AG09309 (cell line): ENCODE results near the gene NPRL2.
"Not testable (repeated sequence)": the region's sequence is repeated elsewhere in the genome, so short reads cannot be mapped to it uniquely, and the experiment has no call there.

Source experiments
- DNase-seq: peaks from one replicate; pipeline ENCODE4 v3.0.0-alpha.2; 2010; ENCODE audit warnings: low read depth
- H3K4me3 ChIP-seq: 2 replicates; pipeline ENCODE4 v1.5.1; 2011; ENCODE audit warnings: mild to moderate bottlenecking, low read depth, low read length, moderate library complexity; ENCODE audit not compliant: control insufficient read depth
- TF ChIP-seq, protein P1 (sequence below): IDR thresholded peaks from 2 replicates; pipeline ENCODE4 v1.5.1; 2011; ENCODE audit warnings: mild to moderate bottlenecking, low read depth, low read length, inconsistent platforms; ENCODE audit not compliant: insufficient read depth, control insufficient read depth; ENCODE audit errors: missing control alignments

Gene NPRL2

DNA sequence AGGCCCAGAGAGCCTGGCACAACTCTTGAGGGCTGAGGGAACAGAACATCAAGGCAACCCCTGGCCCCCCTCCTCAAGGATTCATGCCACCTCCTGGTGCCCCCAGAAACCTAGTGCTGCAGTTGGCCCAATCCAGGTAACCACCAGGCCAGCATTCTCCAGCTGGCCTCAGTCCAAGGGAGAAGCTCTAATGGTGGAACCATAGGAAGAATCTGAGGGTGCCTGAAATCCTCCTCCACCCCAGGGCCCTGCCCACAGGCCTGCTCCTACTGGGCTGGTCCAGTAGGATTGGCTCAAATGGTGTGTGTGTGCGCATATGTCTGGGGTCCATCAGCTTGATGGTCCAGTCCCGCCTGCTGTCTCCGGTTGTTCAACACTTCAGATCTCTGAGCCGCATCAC is 35.8 kb downstream of the NPRL2 start:
- DNase-seq, result no peak
- H3K4me3 ChIP-seq, result no peak overlapping the region
- TF ChIP-seq, protein P1, sequence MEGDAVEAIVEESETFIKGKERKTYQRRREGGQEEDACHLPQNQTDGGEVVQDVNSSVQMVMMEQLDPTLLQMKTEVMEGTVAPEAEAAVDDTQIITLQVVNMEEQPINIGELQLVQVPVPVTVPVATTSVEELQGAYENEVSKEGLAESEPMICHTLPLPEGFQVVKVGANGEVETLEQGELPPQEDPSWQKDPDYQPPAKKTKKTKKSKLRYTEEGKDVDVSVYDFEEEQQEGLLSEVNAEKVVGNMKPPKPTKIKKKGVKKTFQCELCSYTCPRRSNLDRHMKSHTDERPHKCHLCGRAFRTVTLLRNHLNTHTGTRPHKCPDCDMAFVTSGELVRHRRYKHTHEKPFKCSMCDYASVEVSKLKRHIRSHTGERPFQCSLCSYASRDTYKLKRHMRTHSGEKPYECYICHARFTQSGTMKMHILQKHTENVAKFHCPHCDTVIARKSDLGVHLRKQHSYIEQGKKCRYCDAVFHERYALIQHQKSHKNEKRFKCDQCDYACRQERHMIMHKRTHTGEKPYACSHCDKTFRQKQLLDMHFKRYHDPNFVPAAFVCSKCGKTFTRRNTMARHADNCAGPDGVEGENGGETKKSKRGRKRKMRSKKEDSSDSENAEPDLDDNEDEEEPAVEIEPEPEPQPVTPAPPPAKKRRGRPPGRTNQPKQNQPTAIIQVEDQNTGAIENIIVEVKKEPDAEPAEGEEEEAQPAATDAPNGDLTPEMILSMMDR, result no peak

- TF ChIP-seq, protein P1, result no peak
- no peak overlapping the region for H3K4me3 ChIP-seq
- no peak for DNase-seq
Observed at GRCh38 chr3:50314342-50314741, 36.2 kb downstream of the NPRL2 start.

DNA sequence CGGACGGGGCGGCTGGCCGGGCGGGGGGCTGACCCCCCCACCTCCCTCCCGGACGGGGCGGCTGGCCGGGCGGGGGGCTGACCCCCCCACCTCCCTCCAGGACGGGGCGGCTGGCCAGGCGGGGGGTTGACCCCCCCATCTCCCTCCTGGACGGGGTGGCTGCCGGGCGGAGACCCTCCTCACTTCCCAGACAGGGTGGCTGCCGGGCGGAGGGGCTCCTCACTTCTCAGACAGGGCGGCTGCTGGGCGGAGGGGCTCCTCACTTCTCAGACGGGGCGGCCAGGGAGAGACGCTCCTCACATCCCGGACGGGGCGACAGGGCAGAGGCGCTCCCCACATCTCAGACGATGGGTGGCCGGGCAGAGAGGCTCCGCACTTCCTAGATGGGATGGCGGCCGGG is 38.5 kb downstream of the NPRL2 start:
- DNase-seq, H3K4me3 ChIP-seq: not testable (repeated sequence)

- H3K4me3 ChIP-seq, result no peak overlapping the region
- DNase-seq, result no peak
- TF ChIP-seq, protein P1, result no peak
Observed at GRCh38 chr3:50304601-50305000, 46.0 kb downstream of the NPRL2 start.

DNA sequence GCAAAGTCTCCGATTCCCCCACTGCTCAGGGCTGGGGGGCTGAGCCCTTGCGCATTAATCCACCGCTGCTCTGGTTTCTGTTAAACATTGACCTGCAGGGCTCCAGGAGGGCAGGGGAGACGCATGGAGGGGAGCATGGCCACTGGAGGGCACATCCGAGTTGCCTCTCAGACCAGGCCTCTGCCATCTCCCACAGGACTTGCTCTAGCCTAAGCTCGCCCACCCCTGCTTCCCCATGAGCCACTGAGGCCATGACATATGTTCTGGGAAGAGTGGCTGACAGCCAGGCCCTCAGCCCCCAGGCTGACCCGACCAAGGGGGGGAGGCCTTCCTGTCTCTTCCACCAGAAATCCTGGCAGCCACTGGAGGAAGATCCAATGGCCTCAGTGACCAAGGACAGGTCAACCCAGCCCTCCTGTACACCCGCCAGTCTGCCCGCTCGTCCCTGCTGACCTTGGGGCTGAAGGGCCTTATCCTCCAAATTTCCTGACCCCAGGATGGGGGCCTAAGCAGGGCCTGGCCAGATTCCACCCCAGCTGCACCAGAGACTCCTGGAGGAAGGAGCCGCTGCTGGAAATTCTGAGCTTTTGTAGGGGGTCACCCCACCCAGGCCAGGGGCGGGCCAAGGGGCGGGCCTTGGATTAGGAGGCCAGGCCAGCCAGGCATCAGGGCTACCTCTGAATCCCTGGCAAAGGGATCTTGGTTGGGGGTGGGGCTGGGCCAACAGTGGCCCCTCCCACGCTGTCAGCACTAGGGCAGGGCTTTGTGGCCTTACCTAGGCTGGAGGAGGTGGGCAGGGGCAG is 47.4 kb downstream of the NPRL2 start, which contains the start of gene HYAL1:
HYAL1 (minus strand) TSS at position 562 of the 803 bp plus-strand sequence. CDS start 618 bp downstream, outside the sequence.
- TF ChIP-seq, protein P1, result no peak
- H3K4me3 ChIP-seq, result no peak within 1 kb of the TSS
- DNase-seq, result no peak

GRCh38 chr3:50302095-50303012 is 48.2 kb downstream of the NPRL2 start:
- TF ChIP-seq, protein P1, result no peak
- DNase-seq, result no peak
- H3K4me3 ChIP-seq, result no peak overlapping the region
